GM12878 (cell line): Measurements from ENCODE around the gene ATXN1L. TPM values are rescaled to one million over a fixed set of nuclear protein-coding genes. Genes with fewer than 3 reads are reported as not detected.

Experiments used
- BCL11A ChIP-seq: IDR thresholded peaks from 2 replicates; pipeline ENCODE4 v1.6.1; 2011; ENCODE audit warnings: low read depth, low read length
- EGR1 ChIP-seq, 2 experiments: IDR thresholded peaks; 1 replicate in 1 of 2; 2 replicates in 1 of 2; pipeline ENCODE4 v1.6.1; 2011 to 2012; ENCODE audit warnings: low read depth in 2 of 2, low read length in 2 of 2, borderline replicate concordance in 1 of 2, mild to moderate bottlenecking in 1 of 2, moderate library complexity in 1 of 2
- HDAC2 ChIP-seq: fragments of 200-600 bp; sonication (generic); IDR thresholded peaks from 2 replicates; pipeline ENCODE4 v1.6.1; 2017
- MEF2B ChIP-seq: fragments of 450-650 bp; IDR thresholded peaks from 2 replicates; pipeline ENCODE4 v1.6.1; 2018; ENCODE audit warnings: mild to moderate bottlenecking, moderate library complexity; ENCODE audit not compliant: partially characterized antibody, poor library complexity, severe bottlenecking
- MTA2 ChIP-seq: fragments of 450-650 bp; IDR thresholded peaks from 2 replicates; pipeline ENCODE4 v1.6.1; 2016; ENCODE audit warnings: low read depth, mild to moderate bottlenecking, moderate library complexity
- MTA3 ChIP-seq: IDR thresholded peaks from 2 replicates; pipeline ENCODE4 v1.6.1; 2012; ENCODE audit warnings: low read length, inconsistent platforms, borderline replicate concordance
- NR2F1 ChIP-seq: fragments of 450-650 bp; conservative IDR thresholded peaks from 2 replicates; pipeline ENCODE4 v1.6.1; 2017; ENCODE audit warnings: mild to moderate bottlenecking
- RB1 ChIP-seq: fragments of 450-650 bp; formaldehyde crosslinking; IDR thresholded peaks from 2 replicates; pipeline ENCODE4 v1.6.1; 2017; ENCODE audit warnings: mild to moderate bottlenecking, borderline replicate concordance
- SMARCA5 ChIP-seq: fragments of 450-650 bp; IDR thresholded peaks from 2 replicates; pipeline ENCODE4 v1.6.1; 2017; ENCODE audit warnings: mild to moderate bottlenecking
- polyA plus RNA-seq, 11 experiments: library from polyadenylated mRNA; depleted of rRNA in 4 of 11; unstranded in 6 of 11; stranded (reverse) in 5 of 11; fragments of >200 nt; fragmentation: Nextera tagmentation in 4 of 11; fragmentation: Illumina TruSeq in 1 of 11; extraction: Ambion mirVana in 4 of 11; extraction: Trizol in 1 of 11; gene quantifications; 1 replicate in 1 of 11; 2 replicates in 10 of 11; pipeline versions ENCODE4 v1.2.1 to v1.2.3, GENCODE V29; 2011 to 2016; ENCODE audit warnings: inconsistent platforms in 2 of 11, missing spikeins in 2 of 11, low read depth in 1 of 11
- total RNA-seq, 4 experiments: library from RNA; depleted of rRNA in 3 of 4; stranded (reverse); fragments of >200 nt in 3 of 4; fragmentation: Illumina TruSeq in 1 of 4; extraction: Trizol in 1 of 4; gene quantifications; 2 replicates each; pipeline versions ENCODE4 v1.2.1 to v1.2.3, GENCODE V29; 2013 to 2021
- TF ChIP-seq, protein P1 (sequence below): fragments of 450-650 bp; formaldehyde crosslinking; IDR thresholded peaks from 2 replicates; pipeline ENCODE4 v1.4.0; 2020; ENCODE audit warnings: mild to moderate bottlenecking, moderate library complexity

ATXN1L gene
- total and polyA plus RNA-seq, 10 of the 15 experiments (the other 5 are each of a cell fraction or from before 2014, with no cell fraction given), result 1.8 to 14.6 (median 9.2) TPM

DNA sequence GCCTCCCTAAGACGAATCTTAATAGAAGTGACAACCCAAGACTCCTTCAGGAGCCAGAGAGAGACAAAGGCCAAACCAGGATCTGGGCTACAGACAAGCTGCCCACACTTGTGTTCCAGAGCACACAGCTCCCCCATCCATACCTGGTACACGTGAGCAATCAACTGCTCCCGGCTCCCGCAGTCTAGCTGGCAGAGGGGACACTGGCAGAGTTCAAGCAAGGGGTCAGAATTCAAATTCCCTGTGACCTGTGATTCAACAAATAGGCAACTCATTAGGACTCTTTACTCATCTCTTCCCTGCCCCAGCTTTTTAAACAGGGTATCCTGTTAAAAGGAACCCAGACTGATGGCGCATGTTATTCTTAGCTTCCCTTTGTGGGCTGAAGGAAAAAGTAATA lies 18.2 kb downstream of the ATXN1L start (continued):
- TF ChIP-seq MEF2B (no peak), HDAC2 (no peak), EGR1 (IDR thresholded peaks at IDR 0.05; ENCODE audit: borderline replicate concordance in 1 of 2, low read depth in 2 of 2, low read length in 2 of 2) (no peak), SMARCA5 (no peak), BCL11A (no peak), RB1 (no peak), NR2F1 (no peak), MTA2 (no peak), MTA3 (no peak)
- TF ChIP-seq, protein P1, sequence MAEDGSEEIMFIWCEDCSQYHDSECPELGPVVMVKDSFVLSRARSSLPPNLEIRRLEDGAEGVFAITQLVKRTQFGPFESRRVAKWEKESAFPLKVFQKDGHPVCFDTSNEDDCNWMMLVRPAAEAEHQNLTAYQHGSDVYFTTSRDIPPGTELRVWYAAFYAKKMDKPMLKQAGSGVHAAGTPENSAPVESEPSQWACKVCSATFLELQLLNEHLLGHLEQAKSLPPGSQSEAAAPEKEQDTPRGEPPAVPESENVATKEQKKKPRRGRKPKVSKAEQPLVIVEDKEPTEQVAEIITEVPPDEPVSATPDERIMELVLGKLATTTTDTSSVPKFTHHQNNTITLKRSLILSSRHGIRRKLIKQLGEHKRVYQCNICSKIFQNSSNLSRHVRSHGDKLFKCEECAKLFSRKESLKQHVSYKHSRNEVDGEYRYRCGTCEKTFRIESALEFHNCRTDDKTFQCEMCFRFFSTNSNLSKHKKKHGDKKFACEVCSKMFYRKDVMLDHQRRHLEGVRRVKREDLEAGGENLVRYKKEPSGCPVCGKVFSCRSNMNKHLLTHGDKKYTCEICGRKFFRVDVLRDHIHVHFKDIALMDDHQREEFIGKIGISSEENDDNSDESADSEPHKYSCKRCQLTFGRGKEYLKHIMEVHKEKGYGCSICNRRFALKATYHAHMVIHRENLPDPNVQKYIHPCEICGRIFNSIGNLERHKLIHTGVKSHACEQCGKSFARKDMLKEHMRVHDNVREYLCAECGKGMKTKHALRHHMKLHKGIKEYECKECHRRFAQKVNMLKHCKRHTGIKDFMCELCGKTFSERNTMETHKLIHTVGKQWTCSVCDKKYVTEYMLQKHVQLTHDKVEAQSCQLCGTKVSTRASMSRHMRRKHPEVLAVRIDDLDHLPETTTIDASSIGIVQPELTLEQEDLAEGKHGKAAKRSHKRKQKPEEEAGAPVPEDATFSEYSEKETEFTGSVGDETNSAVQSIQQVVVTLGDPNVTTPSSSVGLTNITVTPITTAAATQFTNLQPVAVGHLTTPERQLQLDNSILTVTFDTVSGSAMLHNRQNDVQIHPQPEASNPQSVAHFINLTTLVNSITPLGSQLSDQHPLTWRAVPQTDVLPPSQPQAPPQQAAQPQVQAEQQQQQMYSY (CRISPR knock-in tag), result no peak
